Activated CD4-positive, alpha-beta T cell treated with anti-CD3 and anti-CD28 coated beads, Interleukin-2, amount 50 U/mL, for 4 hours (primary cell): Measurements from ENCODE around the gene NME3.

Experiments used
- DNase-seq, 2 experiments: peaks; one replicate each; pipeline ENCODE4 v3.0.0-alpha.2; 2020

NME3 gene

DNA sequence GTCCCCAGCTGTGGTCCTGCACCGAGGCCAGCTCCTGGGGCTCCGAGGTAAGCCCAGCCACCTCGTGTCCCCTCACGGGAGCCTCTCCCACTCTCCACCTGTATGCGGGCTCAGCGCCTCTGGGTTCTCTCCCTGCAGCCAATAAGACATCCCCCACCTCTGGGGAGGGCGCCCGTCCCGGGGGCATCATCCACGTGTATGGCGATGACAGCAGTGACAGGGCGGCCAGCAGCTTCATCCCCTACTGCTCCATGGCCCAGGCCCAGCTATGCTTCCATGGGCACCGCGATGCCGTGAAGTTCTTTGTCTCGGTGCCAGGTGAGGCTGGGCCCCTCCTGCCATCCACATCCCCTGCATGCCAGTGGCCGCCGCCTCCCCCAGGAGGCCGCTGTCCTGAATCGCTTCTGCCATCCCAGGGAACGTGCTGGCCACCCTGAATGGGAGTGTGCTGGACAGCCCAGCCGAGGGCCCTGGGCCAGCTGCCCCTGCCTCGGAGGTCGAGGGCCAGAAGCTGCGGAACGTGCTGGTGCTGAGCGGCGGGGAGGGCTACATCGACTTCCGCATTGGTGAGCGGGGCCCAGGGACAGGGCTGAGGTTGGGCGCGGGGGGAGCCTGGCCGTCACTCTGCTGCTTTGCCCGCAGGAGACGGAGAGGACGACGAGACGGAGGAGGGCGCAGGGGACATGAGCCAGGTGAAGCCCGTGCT is 3.1 kb downstream of the NME3 start:
- DNase-seq: no peak

- no peak for DNase-seq
Measured at GRCh38 chr16:1767116-1767994, 4.0 kb downstream of the NME3 start.

GRCh38 chr16:1766701-1767100 is 4.6 kb downstream of the NME3 start:
- no peak for DNase-seq

- no peak for DNase-seq
Measured at GRCh38 chr16:1766231-1766630, 5.1 kb downstream of the NME3 start.

- DNase-seq: no peak
Measured at GRCh38 chr16:1765826-1766225, 5.5 kb downstream of the NME3 start.

GRCh38 chr16:1764971-1765370 is 6.4 kb downstream of the NME3 start:
- DNase-seq: no peak

GRCh38 chr16:1763521-1764511 is 7.5 kb downstream of the NME3 start:
- DNase-seq: no peak

DNA sequence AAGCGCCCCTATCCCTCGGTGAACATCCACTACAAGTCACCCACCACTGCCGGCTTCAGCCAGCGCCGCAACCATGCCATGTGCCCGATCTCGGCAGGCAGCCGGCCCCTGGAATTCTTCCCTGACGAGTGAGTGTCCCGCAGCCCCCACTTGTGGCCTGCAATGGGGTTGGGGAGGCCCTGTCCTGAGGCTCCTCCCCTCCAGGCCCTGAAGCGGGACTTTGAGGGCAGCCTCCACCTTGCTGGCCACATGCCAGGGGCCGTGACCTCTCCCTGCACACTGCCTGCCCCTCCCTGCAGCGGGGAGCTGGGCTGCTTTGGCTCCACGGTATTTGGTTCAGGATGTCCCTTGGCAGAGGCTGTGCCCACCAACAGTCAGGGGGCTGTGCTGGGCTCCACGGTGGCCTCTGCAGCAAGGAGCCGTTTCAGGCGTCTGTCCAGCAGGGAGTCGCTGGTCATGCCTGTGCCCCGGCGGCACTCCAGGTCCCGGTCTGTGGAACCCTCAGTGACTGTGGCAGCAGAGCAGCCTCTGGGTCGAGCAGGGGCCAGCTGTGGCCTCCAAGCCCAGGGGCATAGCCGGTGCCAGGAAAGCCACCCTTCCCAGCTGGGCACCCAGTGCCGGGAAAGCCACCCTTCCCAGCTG is 8.3 kb downstream of the NME3 start:
- DNase-seq: no peak

DNA sequence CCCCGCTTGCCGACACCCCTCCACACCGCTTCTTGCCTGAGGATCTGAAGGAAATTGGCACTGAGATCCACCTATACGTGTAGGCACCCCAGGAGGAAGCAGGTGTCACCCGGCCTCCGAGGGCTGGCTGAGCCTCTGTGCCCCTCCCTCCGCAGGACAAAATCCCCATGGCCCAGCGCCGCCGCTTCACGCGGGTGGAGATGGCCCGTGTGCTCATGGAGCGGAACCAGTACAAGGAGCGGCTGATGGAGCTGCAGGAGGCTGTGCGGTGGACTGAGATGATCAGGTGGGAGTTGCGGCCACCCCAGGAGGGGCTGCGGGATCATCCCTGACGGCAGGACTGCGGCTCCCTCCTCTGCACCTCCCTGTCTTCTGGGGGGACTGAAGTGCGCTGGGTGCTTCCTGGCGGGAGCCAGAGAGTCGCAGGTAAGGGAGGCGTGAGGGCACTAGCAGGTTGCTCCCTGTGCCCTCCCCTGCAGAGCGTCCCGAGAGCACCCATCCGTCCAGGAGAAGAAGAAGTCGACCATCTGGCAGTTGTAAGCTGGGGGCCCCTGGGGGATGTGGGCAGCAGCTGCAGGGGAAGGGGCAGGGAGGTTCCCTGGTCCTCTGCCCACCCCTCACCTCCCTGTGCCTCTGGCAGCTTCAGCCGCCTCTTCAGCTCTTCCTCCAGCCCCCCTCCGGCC is 9.0 kb downstream of the NME3 start:
- DNase-seq: no peak

- DNase-seq: no peak
Measured at GRCh38 chr16:1761751-1762150, 9.6 kb downstream of the NME3 start.

GRCh38 chr16:1760911-1761310 is 10.4 kb downstream of the NME3 start:
- DNase-seq: no peak

DNA sequence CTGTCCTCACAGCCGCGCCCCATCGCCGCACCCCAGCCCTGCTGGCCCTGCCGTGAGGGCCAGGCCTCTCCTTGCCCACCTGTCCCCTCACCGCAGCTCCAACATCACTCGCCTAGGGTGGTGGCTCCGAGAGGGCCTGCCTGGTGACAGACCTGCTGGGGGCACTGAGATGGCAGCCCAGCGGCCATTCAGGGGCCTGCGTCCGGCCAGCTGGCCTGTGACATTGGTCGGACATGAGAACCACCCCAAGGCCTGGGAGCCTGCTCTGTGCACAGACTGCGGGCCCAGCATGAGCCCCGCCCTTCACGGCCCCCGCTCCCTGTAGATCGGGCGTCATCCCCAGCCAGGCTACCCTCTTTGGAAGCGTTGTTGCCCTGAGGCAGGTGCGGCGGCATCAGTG is 11.8 kb downstream of the NME3 start:
- DNase-seq: no peak

DNA sequence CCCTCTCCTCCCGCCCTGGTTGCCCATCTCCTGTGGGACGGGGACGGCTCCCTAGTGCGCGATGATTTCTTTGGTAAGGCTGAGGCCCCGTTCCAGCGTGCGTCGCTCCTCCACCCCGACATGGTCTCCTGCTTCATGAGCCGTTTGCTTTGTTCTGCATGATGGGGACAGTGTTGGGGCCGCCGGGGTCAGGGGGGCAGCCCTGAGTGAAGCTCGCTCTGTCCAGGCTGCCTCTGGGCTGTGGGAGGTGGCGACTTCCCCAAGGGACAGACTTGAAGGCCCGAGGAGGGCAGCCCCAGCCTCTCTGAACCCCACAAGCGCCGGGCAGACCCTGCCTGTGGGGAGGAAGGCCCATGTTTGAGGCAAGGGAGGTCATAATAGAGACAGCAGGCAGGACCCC is 12.4 kb downstream of the NME3 start:
- DNase-seq: no peak

DNA sequence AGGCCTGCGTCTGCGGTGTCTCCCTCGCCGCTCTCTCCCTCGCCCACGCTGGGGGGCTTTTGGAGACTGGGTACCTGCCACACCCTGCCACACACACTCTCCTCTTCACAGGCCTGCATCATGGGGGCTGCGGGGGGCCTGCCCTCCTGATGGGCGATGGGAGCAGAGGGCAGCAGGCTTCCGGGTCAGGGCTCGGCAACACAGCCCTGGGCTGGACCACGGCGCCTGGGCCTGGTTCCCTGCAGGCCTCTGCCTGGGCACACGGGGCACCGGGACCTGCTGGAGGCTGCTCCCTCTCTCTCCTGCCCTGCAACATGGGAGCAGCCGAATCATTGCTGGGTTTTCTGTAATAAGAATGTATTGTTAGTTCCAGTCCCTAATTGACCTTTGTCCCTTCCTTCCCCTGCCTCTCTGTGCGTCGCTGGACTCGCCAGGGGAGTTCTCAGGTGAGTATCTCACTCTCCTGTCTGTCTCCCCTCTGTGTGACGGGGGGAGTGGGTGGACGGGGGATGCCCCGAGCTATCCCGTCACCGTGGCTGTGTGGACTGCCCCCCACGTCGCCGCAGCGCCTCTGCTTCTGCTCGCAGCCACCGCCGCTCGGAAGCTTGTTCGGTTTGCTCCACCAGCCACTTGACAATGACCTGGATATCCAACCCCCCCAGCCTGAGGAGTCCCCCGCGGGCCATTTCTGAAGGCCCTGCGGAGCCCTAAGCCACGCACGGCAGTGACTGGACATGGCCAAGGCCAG is 13.5 kb downstream of the NME3 start:
- DNase-seq: no peak

- no peak for DNase-seq
Measured at GRCh38 chr16:1754204-1754603, 17.1 kb downstream of the NME3 start.

- no peak for DNase-seq
Measured at GRCh38 chr16:1752853-1753252, 18.5 kb downstream of the NME3 start.

- no peak for DNase-seq
Measured at GRCh38 chr16:1751946-1752345, 19.4 kb downstream of the NME3 start.

GRCh38 chr16:1749152-1750117 is 21.9 kb downstream of the NME3 start:
- DNase-seq: no peak

DNA sequence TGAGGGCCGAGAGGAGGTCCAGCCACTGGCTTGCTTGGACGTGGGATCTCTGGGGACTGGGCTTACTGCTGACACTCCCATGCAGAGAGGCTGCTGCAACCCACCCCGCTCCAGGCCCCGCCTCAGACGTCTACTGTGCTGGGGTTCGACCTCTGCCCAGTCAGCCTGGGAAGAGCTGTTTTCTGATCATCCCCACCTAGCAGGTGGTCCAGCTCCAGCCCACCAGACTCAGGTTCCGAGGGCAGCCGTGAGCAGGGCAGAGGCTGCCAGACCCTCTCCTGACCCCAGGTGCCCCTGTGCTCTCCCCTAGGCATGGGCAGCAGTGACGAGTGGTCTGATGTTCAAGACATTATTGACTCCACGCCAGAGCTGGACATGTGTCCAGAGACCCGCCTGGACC is 23.4 kb downstream of the NME3 start:
- DNase-seq: no peak

DNA sequence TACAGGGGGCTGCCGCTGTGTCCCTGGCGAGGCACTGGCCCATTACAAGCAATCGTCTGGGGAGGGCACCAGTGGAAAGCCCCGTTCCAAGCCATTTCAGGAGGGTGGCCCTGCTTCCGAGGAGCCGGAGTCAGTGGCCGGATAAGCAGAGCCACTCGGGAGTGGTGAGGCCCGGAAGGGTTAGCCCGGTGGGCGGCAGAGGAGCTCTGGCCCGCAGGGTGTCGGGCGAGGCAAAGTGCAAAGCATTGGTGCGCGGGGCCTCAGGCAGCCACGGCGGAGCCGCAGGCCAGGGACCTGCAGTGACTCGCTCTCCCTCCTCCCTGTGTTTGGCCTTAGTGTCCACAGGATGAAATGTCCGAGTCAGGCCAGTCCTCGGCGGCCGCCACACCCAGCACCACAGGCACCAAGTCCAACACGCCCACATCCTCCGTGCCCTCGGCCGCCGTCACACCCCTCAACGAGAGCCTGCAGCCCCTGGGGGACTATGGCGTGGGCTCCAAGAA is 24.6 kb downstream of the NME3 start:
- DNase-seq: no peak
